ENCODE data around the gene CDH22. TPM values are rescaled to one million over a fixed set of nuclear protein-coding genes. Genes with fewer than 3 reads are reported as not detected.

The CDH22 gene
- total RNA-seq, 1 donor from 2014 or later = not detected

GRCh38 chr20:46324960-46325703 is 16.8 kb upstream of the CDH22 start:
- DNase-seq (ENCODE audit: low read depth, low spot score) = no peak

GRCh38 chr20:46324379-46324778 is 16.1 kb upstream of the CDH22 start:
- DNase-seq (ENCODE audit: low read depth, low spot score) = no peak

GRCh38 chr20:46323557-46323956 is 15.3 kb upstream of the CDH22 start:
- no peak for DNase-seq (ENCODE audit: low read depth, low spot score)

- DNase-seq (ENCODE audit: low read depth, low spot score) = no peak
Measured at GRCh38 chr20:46322641-46323040, 14.3 kb upstream of the CDH22 start.

GRCh38 chr20:46317685-46318177 is 9.4 kb upstream of the CDH22 start:
- DNase-seq (ENCODE audit: low read depth, low spot score) = no peak

- no peak for DNase-seq (ENCODE audit: low read depth, low spot score)
Measured at GRCh38 chr20:46316984-46317684, 8.8 kb upstream of the CDH22 start.

- no peak for DNase-seq (ENCODE audit: low read depth, low spot score)
Measured at GRCh38 chr20:46315311-46315710, 7.0 kb upstream of the CDH22 start.

GRCh38 chr20:46312945-46313861 is 4.9 kb upstream of the CDH22 start:
- no peak for DNase-seq (ENCODE audit: low read depth, low spot score)

GRCh38 chr20:46312075-46312944 is 4.0 kb upstream of the CDH22 start:
- DNase-seq (ENCODE audit: low read depth, low spot score) = no peak

GRCh38 chr20:46311719-46312074 is 3.4 kb upstream of the CDH22 start:
- no peak for DNase-seq (ENCODE audit: low read depth, low spot score)

- no peak for DNase-seq (ENCODE audit: low read depth, low spot score)
Measured at GRCh38 chr20:46311039-46311650, 2.8 kb upstream of the CDH22 start.

- no peak for DNase-seq (ENCODE audit: low read depth, low spot score)
Measured at GRCh38 chr20:46309945-46310344, 1.6 kb upstream of the CDH22 start.

GRCh38 chr20:46307999-46308257 is 370 bp downstream of the CDH22 start:
- DNase-seq (ENCODE audit: low read depth, low spot score) = no peak

GRCh38 chr20:46307139-46307998 is 929 bp downstream of the CDH22 start:
- DNase-seq (ENCODE audit: low read depth, low spot score) = no peak

GRCh38 chr20:46306743-46307138 is 1.6 kb downstream of the CDH22 start:
- DNase-seq (ENCODE audit: low read depth, low spot score) = no peak

GRCh38 chr20:46305973-46306360 is 2.3 kb downstream of the CDH22 start:
- DNase-seq (ENCODE audit: low read depth, low spot score) = no peak

- DNase-seq (ENCODE audit: low read depth, low spot score) = no peak
Measured at GRCh38 chr20:46305331-46305972, 2.8 kb downstream of the CDH22 start.

- DNase-seq (ENCODE audit: low read depth, low spot score) = no peak
Measured at GRCh38 chr20:46304852-46305251, 3.4 kb downstream of the CDH22 start.

- DNase-seq (ENCODE audit: low read depth, low spot score) = no peak
Measured at GRCh38 chr20:46304361-46304760, 3.9 kb downstream of the CDH22 start.

All from pulmonary artery endothelial cell (primary cell).